Keratinocyte (primary cell): ENCODE data around the gene TNXB.
A peak's percentile ranks its signal among the peaks of the same experiment; 100 is the strongest.

Source experiments
- EZH2 ChIP-seq: IDR thresholded peaks from one replicate; pipeline ENCODE4 v1.6.1; 2012; ENCODE audit warnings: inconsistent platforms, mild to moderate bottlenecking, low read length, moderate library complexity
- TF ChIP-seq, protein P1 (sequence below), 3 experiments: IDR thresholded peaks in 1 of 3; conservative IDR thresholded peaks in 1 of 3; optimal IDR thresholded peaks in 1 of 3; 2 replicates in 2 of 3; 3 replicates in 1 of 3; pipeline versions ENCODE3 to v1.5.1; 2011; ENCODE audit warnings: low read length in 3 of 3, mild to moderate bottlenecking in 3 of 3, moderate library complexity in 2 of 3, control low read depth in 1 of 3, inconsistent platforms in 1 of 3; ENCODE audit not compliant: insufficient read depth in 2 of 3; ENCODE audit errors: extremely low read depth in 1 of 3

DNA sequence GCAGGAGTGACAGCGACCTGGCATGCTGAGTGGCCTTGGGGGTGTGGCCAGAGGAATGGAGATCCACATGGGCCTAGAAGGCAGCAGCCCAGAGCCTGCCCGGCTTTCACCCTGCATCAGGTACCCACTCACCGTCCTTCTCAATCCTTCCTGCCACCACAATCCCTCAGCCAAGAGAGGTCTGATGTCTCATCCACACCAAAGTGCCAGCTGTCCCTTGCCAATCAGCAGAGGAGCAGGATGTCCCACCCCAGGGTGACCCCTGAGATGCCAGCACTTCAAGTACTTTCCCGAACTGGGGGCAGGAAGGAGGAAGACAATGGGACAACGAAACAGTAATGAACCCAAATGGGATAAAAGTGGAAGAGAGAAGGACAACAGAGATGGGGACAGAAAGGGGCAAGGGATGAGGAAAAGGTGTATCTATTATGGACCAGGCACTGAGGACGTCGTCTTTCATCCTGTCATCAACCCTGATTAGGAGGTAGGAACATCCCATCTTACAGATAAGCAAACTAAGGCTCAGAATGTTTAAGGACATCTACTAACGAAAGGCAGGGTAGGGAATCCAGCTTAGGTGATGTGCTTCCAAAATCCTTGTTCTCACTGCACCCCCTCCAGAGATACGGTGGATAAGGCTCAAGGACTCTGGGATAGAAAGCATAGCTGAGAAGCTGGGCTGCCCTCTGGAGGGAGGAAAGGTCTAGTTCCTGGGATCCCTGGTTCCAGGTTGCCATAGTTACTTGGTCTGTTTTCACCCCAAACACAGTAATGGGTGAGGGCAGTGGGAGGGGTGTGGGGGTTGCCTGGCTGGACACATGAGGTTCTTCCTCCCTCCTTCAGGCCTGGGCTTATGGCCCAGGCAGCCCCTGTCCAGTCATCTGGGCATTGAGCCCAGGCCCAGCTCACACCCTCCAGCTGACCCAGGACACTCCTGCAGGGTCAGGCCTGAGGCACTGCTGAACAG lies 4.5 kb upstream of the TNXB start:
- no peak for TF ChIP-seq EZH2
- TF ChIP-seq, protein P1, sequence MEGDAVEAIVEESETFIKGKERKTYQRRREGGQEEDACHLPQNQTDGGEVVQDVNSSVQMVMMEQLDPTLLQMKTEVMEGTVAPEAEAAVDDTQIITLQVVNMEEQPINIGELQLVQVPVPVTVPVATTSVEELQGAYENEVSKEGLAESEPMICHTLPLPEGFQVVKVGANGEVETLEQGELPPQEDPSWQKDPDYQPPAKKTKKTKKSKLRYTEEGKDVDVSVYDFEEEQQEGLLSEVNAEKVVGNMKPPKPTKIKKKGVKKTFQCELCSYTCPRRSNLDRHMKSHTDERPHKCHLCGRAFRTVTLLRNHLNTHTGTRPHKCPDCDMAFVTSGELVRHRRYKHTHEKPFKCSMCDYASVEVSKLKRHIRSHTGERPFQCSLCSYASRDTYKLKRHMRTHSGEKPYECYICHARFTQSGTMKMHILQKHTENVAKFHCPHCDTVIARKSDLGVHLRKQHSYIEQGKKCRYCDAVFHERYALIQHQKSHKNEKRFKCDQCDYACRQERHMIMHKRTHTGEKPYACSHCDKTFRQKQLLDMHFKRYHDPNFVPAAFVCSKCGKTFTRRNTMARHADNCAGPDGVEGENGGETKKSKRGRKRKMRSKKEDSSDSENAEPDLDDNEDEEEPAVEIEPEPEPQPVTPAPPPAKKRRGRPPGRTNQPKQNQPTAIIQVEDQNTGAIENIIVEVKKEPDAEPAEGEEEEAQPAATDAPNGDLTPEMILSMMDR (optimal IDR thresholded peaks at IDR 0.05 in 1 of 3, IDR thresholded peaks at IDR 0.05 in 1 of 3, conservative IDR thresholded peaks at IDR 0.05 in 1 of 3; ENCODE audit: extremely low read depth in 1 of 3, insufficient read depth in 2 of 3, low read length in 3 of 3), result peak in 2 of 3 experiments; percentile 19
